Dendritic cell treated with granulocyte-macrophage colony-stimulating factor and Interleukin-4, amounts not matched to agents 40 ng/mL and 50 ng/mL, for 4 days (primary cell): ENCODE results near the gene FRMD5.
"Not testable (repeated sequence)": the region's sequence is repeated elsewhere in the genome, so short reads cannot be mapped to it uniquely, and the experiment has no call there.

Source experiments
- H3K27ac Mint-ChIP-seq: one replicate; pipeline ENCODE4 v1.8.0; 2022; ENCODE audit warnings: mild to moderate bottlenecking, mixed read lengths
- H3K27me3 Mint-ChIP-seq: one replicate; pipeline ENCODE4 v1.8.0; 2022; ENCODE audit warnings: mild to moderate bottlenecking, mixed read lengths
- H3K36me3 Mint-ChIP-seq: one replicate; pipeline ENCODE4 v1.8.0; 2022; ENCODE audit warnings: low read depth, mixed read lengths
- H3K4me1 Mint-ChIP-seq: one replicate; pipeline ENCODE4 v1.8.0; 2022; ENCODE audit warnings: low read depth, mixed read lengths
- H3K4me3 Mint-ChIP-seq: one replicate; pipeline ENCODE4 v1.8.0; 2022; ENCODE audit warnings: mild to moderate bottlenecking, moderate library complexity, mixed read lengths
- H3K9me3 Mint-ChIP-seq: one replicate; pipeline ENCODE4 v1.8.0; 2022; ENCODE audit warnings: mixed read lengths
- intact Hi-C: fragments of 100-400 bp; cut with micrococcal nuclease; formaldehyde crosslinking; loops from one replicate; pipeline ENCODE4 v1.15.0; 2022

Gene FRMD5

DNA sequence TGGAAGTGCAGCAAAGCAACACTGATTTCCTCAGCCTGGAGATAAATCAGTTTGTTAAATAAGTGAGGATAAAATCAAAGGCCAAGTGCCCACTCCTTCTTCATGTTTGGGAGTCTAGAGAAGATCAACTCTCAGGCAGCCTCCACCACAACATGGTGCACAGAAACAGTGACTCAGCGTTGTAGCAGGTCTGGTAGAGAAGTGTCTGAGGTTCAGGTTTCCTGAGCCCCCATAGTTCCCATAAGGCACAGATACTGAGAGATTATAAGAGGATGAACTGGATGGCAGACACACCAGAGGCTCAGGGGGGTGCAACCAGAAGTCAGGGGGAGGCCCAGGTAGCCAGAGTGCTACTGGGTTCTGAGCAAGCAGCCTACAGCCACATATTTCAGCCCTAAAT is 166.7 kb downstream of the FRMD5 start:
- H3K4me1 Mint-ChIP-seq: no peaks in the 10 kb centered on the region
- intact Hi-C loops: no loop called here
- H3K36me3 Mint-ChIP-seq: no peaks in the 10 kb centered on the region
- no peak overlapping the region for H3K4me3 Mint-ChIP-seq
- H3K27ac Mint-ChIP-seq: no peak overlapping the region
- peaks cover 3% of the 10 kb centered on the region for H3K27me3 Mint-ChIP-seq
- H3K9me3 Mint-ChIP-seq: no peaks in the 10 kb centered on the region

DNA sequence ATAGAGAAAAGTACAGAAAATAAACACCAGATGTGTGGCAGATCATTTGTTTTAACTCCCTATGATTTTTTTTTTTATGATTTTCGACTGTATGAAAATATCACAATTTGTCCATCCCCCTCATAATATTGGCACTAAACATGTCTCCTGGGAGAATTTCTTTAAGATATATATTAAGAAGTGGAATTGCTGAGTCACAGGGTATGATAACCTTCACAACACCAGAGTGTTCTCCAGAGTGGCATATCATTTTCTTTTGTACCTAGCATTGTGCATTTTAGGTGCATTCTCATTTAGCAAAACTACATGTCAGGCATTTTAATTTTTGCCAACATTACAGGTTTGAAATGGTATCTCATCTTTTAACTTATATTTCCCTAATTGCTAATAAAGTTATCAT is 170.9 kb downstream of the FRMD5 start:
- Mint-ChIP-seq H3K4me1 (no peaks in the 10 kb centered on the region), H3K9me3 (no peaks in the 10 kb centered on the region), H3K27ac (no peak overlapping the region)

DNA sequence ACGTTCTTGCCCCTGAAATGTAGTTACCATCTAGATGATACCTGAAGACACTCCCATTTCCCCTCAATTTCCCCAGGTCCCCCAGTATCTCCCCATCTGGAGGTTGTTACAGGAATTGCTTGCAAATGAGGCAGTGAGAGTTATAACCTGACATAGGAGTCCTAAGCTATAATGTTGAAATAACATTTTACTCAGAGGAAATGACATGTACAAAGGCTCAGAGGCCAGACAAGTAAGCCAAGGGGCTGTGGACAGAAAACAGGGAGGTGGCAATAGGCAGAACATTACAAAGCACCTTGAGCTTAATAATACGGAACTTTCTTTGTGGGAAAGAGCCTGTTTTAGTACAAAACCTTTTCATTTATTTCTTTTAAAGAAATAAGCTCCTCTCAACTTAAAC is 171.9 kb downstream of the FRMD5 start:
- Mint-ChIP-seq H3K4me3 (no peak overlapping the region), H3K27ac (no peak overlapping the region), H3K9me3 (no peaks in the 10 kb centered on the region)

More for the DNA sequence above, 170.9 kb downstream of the FRMD5 start:
- Mint-ChIP-seq H3K36me3 (no peaks in the 10 kb centered on the region), H3K27me3 (peaks cover 2% of the 10 kb centered on the region), H3K4me3 (no peak overlapping the region)
- intact Hi-C loops: no loop called here

DNA sequence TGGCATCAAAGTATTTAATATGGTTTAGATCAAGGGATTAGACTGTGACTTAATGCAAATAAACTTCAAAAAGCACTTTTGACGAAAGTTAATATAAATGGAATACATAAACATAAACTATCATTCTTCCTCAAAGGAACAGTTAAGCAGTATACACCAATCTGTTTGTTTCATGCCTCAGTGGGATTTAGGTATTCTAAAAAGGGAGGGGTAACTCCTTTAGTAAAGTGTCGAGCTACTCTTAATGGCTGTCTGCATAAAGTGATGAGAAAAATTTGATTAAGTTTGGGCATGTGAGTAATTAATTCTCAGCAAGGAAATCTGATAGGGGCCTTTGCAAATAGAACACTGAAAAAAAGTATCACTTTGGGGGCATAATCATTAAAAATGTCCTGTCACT is 176.9 kb downstream of the FRMD5 start:
- Mint-ChIP-seq H3K4me1 (no peaks in the 10 kb centered on the region), H3K4me3 (no peak overlapping the region), H3K9me3 (no peaks in the 10 kb centered on the region), H3K27me3 (peaks cover under 1% of the 10 kb centered on the region), H3K36me3 (no peaks in the 10 kb centered on the region), H3K27ac (no peak overlapping the region)
- intact Hi-C loops: no loop called here

More for the DNA sequence above, 171.9 kb downstream of the FRMD5 start:
- intact Hi-C loops: no loop called here
- Mint-ChIP-seq H3K27me3 (peaks cover 2% of the 10 kb centered on the region), H3K36me3 (no peaks in the 10 kb centered on the region), H3K4me1 (no peaks in the 10 kb centered on the region)

DNA sequence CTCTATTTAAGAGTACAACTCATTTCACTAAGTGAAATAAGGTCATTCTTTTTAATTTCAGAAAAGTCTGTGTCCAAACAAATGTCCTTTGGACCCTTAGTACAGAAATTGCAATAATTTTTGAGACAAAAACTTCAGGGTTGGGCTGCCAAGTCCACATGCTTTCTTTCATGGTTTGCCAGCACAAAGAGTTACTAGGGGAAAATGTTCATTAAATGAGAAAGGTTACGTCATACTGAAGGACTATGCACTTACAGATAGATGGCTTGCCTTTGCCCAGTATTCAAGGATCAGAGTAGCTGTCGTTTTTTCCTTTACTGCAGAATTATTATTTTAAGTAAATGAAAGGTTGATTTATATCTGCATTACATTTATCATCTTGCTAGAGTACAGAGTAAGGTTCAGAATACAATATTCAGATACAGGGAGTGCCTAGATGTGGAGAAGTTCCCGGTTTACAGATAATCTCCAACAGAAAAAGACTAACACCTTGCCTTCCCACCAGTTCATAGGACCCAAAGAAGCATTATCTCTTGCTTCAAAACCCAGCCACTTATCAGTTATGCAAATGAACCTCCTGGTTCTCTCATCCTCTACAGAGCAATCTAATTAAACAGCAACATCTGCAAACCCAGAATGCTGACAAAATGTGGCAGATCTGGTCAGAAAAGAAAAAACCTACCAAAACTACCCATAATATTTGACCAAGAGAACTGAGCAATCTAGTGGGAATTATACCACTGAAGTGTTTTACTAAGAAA is 179.3 kb downstream of the FRMD5 start:
- Mint-ChIP-seq H3K4me1 (no peaks in the 10 kb centered on the region), H3K27me3 (peaks cover 2% of the 10 kb centered on the region), H3K9me3 (no peaks in the 10 kb centered on the region), H3K36me3 (no peaks in the 10 kb centered on the region), H3K27ac (no peak overlapping the region), H3K4me3 (no peak overlapping the region)
- intact Hi-C loops: no loop called here

DNA sequence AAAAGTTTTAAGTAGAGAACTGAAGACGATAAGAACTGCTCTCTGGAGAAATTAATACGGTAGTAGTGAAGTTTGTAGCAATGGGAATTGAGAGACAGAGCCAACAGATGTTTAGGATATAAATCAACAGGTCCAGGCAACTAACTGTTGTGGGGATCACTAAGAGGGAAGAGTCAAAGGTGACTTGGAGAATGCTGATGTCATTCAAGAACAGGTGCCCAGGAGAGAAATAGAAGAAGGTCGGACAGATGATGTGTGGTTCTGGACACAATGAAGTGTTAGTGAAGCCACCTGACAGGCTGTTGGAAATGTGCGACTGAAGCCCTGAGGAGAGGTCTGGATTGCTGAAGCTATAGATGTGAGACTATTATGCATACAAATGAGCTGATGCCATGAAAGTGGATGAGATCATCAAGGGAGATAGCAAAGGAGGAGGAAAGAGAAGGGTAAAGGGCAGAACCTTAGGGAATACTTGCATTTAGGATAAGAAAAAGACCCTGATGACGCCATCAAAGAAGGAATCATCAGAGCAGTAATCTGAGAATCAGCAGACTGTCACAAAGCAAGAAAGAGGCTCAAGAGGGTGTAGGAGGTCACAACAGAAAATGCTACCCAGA is 183.7 kb downstream of the FRMD5 start:
- H3K4me1 Mint-ChIP-seq: no peaks in the 10 kb centered on the region

DNA sequence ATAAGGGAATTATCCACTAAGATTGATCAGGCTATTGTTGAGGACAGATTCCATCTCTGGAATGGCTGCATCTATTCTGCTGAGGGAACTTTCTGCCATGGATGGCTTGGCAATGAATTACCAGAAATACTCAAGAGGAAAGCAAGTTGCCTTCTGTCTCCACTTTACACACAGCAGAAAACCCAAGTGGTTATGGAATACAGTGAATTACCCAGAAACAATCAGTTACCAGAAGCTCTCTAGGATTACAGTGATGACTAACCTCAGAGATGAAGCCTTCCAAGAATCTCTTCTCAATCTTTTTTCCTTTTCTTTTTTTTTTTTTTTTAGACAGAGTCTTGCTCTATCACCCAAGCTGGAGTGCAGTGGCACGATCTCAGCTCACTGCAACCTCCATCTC is 185.0 kb downstream of the FRMD5 start:
- peaks cover 2% of the 10 kb centered on the region for H3K27me3 Mint-ChIP-seq
- H3K4me3 Mint-ChIP-seq: no peak overlapping the region
- intact Hi-C loops: no loop called here
- no peaks in the 10 kb centered on the region for H3K4me1 Mint-ChIP-seq
- no peaks in the 10 kb centered on the region for H3K9me3 Mint-ChIP-seq
- H3K27ac Mint-ChIP-seq: no peak overlapping the region
- H3K36me3 Mint-ChIP-seq: no peaks in the 10 kb centered on the region

More for the DNA sequence above, 183.7 kb downstream of the FRMD5 start:
- Mint-ChIP-seq H3K36me3 (no peaks in the 10 kb centered on the region), H3K4me3 (no peak overlapping the region), H3K9me3 (no peaks in the 10 kb centered on the region), H3K27me3 (peaks cover 2% of the 10 kb centered on the region), H3K27ac (no peak overlapping the region)
- intact Hi-C loops: no loop called here

DNA sequence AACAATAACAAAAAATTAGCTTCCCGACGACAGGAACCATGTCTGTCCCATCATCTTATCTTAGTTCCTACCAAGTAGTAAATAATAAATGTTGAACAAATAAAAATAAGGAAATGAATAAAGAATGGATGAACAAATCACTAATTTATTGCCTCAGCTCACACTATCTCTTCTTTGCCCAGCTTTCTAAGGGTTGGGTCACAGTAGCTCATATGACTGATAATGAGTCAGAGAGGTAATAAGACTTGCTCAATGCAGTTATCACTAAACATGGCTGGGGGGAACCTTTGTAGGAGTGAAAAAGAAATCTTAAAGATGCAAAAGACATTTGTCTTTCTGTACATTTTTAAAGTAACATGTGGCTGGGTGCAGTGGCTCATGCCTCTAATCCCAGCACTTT is 186.0 kb downstream of the FRMD5 start:
- no peaks in the 10 kb centered on the region for H3K4me1 Mint-ChIP-seq

DNA sequence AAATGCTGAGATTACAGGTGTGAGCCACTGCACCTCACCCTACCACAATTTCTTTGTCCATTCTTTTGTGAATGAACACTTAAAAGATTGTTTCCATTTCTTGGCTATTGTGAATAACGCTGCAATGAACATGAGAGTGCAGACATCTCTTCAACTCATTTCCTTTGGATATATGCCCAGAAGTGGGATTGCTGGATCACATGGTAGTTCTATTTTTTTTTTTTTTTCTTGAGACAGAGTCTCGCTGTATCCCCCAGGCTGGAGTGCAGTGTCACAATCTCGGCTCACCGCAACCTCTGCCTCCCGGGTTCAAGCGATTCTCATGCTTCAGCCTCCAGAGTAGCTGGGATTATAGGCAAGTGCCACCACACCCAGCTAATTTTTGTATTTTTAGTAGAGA is 194.8 kb downstream of the FRMD5 start:
- intact Hi-C loops, H3K4me3 Mint-ChIP-seq, H3K4me1 Mint-ChIP-seq, H3K9me3 Mint-ChIP-seq, H3K27ac Mint-ChIP-seq, H3K36me3 Mint-ChIP-seq, H3K27me3 Mint-ChIP-seq: not testable (repeated sequence)

More for the DNA sequence above, 186.0 kb downstream of the FRMD5 start:
- H3K27me3 Mint-ChIP-seq: peaks cover 2% of the 10 kb centered on the region
- H3K9me3 Mint-ChIP-seq: no peaks in the 10 kb centered on the region
- no peaks in the 10 kb centered on the region for H3K36me3 Mint-ChIP-seq
- H3K4me3 Mint-ChIP-seq: no peak overlapping the region
- no peak overlapping the region for H3K27ac Mint-ChIP-seq
- intact Hi-C loops: no loop called here

DNA sequence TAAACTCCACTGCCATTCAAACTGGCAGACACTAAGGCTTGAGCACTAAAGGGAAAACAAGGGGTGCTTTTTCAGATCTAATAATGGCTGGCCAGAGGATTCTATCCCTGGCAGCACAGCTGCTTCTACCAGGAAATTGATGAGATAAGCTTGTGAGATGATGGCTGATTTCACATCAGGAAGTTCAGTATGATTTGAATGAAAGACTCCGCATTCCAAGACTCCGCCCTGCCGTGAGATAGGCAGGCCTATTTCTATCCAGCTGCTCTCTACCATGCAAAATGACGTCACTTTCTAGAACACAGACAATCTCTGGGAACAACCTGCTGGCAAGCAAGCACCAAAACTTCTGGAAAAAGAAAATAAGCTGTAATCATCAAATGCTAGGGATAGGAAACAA is 196.5 kb downstream of the FRMD5 start:
- Mint-ChIP-seq H3K4me1 (no peaks in the 10 kb centered on the region), H3K9me3 (no peaks in the 10 kb centered on the region), H3K36me3 (no peaks in the 10 kb centered on the region)

DNA sequence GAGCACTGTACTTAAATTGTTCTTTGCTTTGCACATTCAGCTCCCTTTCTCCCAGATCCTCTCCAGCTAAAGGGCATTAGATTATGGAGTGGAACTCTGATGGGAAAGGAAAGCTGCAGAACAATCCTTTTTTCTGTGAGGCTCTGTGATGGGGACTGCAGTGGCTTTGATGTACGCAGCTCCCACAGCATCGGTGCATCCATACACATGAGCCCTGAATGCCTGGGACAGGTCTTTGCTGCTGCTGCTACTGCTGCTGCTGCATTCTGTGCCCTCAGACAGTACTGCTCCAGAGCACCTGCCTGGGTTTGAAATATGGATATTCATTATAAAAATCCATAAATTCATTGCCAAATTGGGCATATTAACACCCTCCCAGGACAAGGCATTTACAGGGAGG is 203.9 kb downstream of the FRMD5 start:
- intact Hi-C loops: no loop called here
- H3K36me3 Mint-ChIP-seq: no peaks in the 10 kb centered on the region
- H3K27ac Mint-ChIP-seq: no peak overlapping the region
- H3K4me1 Mint-ChIP-seq: peaks cover 2% of the 10 kb centered on the region
- no peaks in the 10 kb centered on the region for H3K9me3 Mint-ChIP-seq
- no peak overlapping the region for H3K4me3 Mint-ChIP-seq
- H3K27me3 Mint-ChIP-seq: peaks cover 3% of the 10 kb centered on the region

More for the DNA sequence above, 196.5 kb downstream of the FRMD5 start:
- no peak overlapping the region for H3K27ac Mint-ChIP-seq
- intact Hi-C loops: no loop called here
- peaks cover 7% of the 10 kb centered on the region for H3K27me3 Mint-ChIP-seq
- H3K4me3 Mint-ChIP-seq: no peak overlapping the region

DNA sequence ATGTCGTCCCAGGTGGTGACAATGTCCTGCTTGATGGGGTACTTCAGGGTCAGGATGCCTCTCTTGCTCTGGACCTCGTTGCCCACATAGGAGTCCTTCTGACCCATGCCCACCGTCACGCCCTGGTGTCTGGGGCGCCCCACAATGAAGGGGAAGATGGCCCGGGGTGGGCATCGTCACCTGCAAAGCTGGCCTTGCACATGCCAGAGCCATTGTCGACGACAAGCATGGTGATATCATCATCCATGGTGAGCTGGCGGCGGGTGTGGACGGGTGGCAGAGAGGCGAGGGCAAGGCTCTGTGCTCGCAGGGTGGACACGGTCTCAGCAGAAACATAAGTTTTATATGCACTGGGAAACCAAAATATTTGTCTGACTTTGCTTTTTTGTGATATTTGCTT is 205.1 kb downstream of the FRMD5 start:
- intact Hi-C loops: no loop called here
- H3K36me3 Mint-ChIP-seq: no peaks in the 10 kb centered on the region
- no peak overlapping the region for H3K27ac Mint-ChIP-seq

DNA sequence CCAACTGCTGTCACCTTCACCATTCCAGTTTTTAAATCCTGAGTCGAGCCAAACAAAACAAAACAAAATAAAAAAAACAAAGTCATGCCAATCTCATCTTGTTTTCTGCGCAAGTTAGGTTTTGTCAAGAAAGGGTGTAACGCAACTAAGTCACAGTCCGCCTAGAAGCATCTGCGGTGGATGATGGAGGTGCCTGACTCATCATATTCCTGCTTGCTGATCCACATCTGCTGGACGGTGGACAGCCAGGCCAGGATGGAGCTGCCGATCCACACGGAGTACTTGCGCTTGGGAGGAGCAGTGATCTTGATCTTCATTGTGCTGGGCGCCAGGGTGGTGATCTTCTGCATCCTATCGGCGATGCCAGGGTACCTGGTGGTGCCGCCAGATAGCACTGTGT is 206.2 kb downstream of the FRMD5 start:
- Mint-ChIP-seq H3K27ac (no peak overlapping the region), H3K36me3 (no peaks in the 10 kb centered on the region), H3K9me3 (no peaks in the 10 kb centered on the region), H3K4me1 (peaks cover 4% of the 10 kb centered on the region), H3K27me3 (peaks cover 1% of the 10 kb centered on the region), H3K4me3 (no peak overlapping the region)
- intact Hi-C loops: no loop called here

More for the DNA sequence above, 205.1 kb downstream of the FRMD5 start:
- no peak overlapping the region for H3K4me3 Mint-ChIP-seq
- H3K27me3 Mint-ChIP-seq: peaks cover 3% of the 10 kb centered on the region
- H3K4me1 Mint-ChIP-seq: peaks cover 4% of the 10 kb centered on the region
- H3K9me3 Mint-ChIP-seq: no peaks in the 10 kb centered on the region

DNA sequence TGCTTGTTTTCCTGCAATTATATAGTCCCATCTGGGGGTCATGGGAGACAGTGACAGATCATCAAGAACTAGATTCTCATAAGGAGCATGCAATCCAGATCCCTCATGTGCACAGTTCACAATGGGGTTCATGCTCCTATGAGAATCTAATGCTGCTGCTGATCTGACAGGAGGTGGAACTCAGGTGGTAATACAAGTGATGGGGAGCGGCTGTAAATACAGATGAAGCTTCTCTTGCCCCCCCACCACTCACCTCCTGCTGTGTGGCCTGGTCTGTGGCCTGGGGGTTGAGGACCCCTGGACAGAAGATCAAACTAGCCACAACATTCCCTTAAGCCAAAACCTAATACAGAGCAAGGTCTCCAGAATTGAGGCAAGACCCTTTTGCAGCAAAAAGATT is 207.1 kb downstream of the FRMD5 start:
- Mint-ChIP-seq H3K27me3 (peaks cover under 1% of the 10 kb centered on the region), H3K4me3 (no peak overlapping the region), H3K36me3 (no peaks in the 10 kb centered on the region), H3K27ac (no peak overlapping the region), H3K4me1 (peaks cover 4% of the 10 kb centered on the region), H3K9me3 (no peaks in the 10 kb centered on the region)
- intact Hi-C loops: no loop called here
